Activated CD8-positive, alpha-beta memory T cell treated with anti-CD3 and anti-CD28 coated beads, Interleukin-2, amount 50 U/mL, for 4 hours (primary cell): ENCODE measurements around the gene ELFN1.

ENCODE experiments used
- DNase-seq: peaks from one replicate; pipeline ENCODE4 v3.0.0-alpha.2; 2020

ELFN1 gene

DNA sequence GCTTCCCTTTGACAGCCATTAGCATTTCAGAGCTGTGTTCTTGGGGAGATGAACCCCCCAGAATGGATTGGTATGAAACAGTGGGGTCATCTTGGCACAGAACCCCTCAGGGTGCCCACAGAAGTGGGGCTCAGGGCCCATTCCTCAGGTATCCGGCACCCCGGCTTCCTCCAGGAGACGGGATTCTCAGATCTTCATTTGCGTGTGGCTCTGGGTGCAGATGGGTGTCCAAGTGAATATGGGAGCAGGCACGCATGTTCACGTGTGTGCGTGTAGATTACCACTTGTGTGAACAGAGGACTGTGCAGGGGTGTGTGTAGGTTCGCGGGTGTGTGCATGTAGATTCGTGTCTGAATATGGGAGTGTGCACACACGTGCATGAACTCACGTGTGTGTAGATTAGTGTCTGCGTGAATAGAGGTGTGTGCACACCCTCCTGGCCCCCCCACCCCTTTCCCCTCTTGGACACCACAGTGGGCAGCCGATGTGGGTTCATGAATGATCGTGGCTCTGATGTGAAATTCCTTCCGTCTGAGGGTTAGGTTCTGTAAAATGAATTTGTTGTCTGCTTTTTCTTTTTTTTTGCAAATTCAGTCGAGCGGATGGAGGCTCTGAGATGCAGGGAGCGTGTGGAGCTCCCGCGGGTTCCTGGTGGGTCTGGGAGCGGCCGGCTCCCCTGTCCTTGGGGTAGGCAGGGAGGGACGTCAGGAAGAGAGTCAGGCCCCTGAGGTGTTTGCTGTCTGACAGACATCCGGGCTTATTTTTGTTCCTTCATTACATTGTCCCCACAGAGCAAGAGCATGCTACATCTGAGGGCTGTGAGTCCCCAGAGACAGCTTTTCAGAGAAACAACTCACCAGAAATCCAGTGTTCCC is 7.4 kb downstream of the ELFN1 start:
- DNase-seq, result no peak

DNA sequence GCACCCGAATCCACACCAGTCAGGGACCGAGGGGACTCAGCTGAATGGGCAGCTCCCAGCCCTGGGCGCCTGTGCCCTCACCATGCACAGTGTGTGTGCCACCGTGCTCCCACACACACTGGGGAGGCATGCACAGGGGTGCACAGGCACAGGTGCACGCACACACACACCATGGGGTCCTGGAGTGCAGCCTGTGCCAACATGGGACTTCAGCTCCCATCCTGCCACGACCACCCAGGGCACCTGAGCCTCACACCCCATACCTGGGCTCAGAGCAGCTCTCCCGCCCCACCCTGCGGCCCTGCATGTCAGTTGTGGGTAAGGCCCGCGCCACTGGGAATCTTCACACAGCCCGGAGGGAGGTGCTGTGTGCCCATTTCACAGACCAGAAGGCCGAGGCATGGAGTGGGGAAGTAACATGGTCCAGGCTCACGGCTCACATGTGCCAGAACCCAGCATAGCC is 8.0 kb downstream of the ELFN1 start:
- DNase-seq, result no peak

DNA sequence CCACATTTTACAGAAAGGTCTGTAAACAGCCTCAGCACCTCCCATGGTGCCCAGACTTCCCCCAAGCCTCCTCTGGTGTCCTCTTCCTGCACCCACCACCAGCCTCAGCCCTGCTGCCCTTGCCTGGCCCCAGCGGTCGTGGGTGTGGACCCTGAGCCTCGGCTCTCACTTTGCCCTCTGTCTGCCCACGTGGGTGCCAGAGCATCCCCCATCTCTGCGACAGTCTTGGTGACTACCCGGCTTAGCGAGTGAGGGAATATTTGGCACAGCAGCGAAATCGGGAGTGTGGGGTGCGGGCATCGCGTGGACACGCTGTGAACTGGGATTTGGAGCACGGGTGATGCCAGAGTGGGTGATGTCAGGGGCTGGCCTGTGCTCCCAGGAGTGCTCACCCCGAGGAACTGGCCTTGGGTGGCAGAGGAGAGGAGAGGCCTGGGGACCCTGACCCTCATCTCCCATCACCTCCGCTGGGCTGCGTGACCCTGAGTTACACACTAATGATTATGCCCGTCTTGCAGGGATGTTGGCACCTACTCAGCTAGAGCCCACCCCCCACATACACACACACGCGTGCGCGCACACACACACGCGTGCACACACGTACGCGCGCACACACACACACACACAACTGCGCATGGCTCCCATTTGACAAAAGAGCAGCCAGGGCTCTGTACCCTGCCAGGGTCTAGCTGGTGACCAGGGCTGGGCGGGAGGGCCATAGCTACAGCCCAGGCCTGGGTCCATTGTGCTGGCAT is 8.7 kb downstream of the ELFN1 start:
- no peak for DNase-seq

DNA sequence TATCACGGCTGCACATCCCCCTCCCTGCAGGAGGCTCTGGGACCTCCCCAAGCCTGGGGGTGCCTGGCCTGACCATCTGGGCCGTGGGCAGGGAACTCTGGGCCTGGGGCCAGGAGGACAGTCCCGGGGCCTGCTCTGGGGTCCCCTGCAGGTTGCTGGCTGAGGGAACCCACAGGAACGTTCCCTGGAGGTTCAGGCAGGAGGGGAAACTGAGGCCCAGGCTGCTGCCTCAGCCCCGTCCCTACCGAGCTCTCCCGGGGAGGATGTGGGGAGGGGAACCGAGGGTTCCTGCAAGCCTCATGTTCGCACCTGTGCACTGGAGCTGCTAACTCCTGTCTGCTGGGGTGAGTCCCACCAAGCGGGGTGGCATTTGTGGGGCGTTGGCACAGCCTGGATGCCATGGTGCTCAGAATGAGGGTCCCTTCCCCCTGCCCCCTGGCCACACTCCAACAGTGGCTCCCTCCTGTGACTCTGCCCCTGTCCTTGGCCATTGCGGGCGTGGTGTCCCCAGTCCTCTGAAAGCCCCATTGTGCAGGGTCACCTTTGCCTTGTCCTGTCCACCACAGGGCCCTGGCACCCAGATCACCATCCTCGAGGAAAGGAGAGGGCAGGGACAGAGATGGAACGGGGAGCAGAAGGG is 9.4 kb downstream of the ELFN1 start:
- DNase-seq, result no peak

- DNase-seq, result no peak
These were observed 10.1 kb downstream of the ELFN1 start for GRCh38 chr7:1679966-1680730.

- no peak for DNase-seq
These were observed 11.5 kb downstream of the ELFN1 start for GRCh38 chr7:1681581-1681980.

GRCh38 chr7:1685000-1685624 is 15.0 kb downstream of the ELFN1 start:
- DNase-seq, result no peak

- no peak for DNase-seq
These were observed 18.5 kb downstream of the ELFN1 start for GRCh38 chr7:1688542-1688941.

DNA sequence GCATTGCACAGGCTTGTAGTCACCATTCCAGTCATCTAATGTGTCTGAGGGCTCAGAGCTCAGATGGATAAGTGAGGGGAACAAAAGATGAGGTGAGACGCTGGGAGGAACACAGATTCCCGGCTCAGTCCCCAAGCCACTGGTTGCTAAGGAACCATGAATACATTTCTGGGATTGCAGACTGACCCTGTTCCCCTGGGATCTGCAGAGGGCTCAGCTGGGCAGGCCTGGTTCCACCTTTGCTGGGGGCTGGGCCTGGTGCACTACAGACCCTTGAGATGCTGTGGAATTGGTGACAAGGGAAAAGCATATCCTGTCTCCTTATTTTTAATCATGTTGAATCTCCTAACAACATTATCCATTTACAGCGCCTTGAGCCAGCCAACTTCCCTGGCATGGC is 19.2 kb downstream of the ELFN1 start:
- DNase-seq, result no peak

DNA sequence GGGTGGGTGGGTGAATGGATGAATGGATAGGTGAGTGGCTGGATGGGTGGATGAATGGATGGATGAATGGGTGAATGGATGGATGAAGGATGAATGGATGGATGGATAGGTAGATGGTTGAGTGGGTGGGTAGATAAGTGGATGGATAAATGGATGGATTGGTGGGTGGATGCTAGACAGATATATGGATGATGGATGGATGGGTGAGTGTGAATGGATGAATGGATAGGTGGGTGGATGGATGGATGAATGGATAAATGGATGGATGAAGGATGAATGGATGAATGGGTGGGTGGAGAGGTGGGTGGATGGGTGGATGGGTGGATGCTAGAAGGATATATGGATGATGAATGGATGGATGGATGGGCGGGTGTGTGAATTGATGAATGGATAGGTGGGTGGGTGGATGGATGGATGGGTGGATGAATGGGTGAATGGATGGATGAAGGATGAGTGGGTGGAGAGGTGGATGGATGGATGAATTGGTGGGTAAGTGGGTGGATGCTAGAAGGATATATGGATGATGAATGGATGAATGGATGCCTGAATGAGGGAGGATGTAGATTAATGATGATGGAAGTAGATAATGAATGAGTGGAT is 20.4 kb downstream of the ELFN1 start:
- no peak for DNase-seq

DNA sequence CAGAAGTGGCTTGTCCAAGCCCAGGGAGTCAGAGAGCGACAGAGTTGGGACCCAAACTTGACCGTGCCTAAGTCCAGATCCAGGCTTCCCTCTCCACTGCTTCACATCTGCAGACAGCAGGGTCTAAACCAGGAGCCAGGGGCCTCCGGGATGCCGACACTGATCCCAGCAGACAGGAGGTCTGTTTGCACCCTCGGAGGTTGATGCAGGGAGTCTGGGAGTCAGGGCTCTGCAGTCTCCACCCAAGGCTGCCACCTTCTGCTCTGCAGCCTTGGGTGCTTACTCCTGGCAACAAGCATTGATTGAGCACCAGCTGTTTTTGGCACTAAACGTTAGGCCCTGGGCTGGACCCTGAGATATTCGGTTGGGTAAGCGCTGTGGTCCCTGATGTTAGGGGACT is 21.0 kb downstream of the ELFN1 start:
- no peak for DNase-seq

GRCh38 chr7:1691601-1692514 is 21.8 kb downstream of the ELFN1 start:
- DNase-seq, result no peak

DNA sequence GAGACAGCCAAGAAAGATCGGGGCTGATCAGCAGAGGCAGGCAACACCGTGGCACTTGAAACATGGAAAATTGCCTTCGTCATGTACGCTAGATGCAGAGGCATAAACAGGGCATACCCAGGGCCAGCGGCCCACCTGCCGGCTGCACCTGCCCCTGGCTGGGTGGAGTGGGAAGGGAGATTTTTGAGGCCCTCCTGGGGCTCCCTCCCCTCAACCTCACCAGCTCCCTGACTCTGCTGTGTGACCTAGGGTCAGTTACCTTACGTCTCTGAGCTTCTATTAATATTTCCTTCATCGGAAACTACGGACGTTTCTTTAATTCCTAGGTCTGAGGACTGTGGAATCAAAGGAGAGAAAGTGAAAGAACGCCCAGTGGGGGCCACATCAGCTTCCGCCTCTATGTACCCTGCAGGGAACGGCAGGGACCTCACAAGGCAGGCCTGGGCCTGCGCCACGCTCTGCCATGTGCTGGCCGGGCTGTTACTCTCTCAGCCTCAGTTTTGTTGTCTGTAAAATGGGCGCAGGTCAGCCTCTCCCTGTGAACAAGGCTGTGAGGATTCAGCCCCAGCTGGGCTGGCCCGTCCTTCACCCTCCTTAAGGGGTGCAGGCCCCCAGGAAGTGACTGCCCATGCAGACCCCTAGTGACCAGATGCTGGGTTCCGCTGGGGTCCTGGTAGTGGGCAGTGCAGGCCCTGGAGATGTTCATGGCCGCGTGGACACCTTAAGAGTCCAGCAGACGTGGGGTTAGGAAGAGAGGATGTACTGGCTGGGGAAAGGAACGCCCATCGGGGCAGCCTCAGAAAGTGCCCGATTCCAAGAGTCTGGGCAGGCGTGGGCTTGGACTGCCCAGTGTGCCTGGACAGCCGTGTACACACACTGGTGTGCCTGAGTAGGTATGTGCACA is 22.7 kb downstream of the ELFN1 start:
- no peak for DNase-seq

GRCh38 chr7:1693419-1693990 is 23.4 kb downstream of the ELFN1 start:
- no peak for DNase-seq

GRCh38 chr7:1693991-1694524 is 24.0 kb downstream of the ELFN1 start:
- no peak for DNase-seq

DNA sequence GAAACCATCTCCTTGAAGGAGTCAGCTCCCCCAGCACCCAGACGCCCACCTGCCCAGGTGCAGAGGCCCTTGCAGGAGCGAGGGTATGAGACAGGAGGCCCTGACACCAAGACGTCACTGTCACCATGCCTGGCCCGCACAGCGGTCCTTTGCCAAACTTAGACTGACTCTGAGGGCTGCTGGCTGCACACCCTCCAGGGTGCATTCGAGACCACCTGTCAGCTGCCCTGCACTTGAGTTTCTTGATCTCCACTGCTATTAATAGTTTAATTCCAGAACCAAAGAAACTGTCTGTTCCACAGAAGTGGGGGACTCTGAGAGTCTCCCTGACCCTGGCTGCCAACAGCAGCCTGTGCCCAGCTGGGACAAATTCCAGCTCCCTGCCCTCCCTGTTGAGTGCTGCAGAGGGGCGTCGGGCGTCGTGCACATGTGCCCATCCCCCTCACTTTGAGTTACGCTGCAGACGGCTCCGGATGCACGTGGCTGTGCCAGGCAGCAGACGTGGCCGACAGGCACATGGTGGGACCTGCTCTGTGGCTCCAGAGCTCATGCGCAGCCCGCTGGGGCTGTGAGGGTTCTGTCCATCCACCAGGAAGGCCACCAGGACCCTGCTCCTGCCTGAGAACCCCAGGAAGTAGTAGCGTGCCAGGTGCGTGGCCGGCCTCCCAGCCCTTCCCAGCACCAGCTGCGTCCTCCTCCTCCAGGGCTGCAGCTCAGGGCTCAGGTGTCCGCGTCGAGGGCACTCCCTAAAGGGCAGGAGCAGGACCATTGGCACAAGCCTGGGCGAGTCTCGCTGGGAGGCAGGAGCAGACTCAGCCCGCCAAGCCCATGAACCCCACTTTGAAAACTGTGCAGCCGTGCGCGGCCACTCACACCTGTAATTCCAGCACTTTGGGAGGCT is 24.8 kb downstream of the ELFN1 start:
- DNase-seq, result no peak

GRCh38 chr7:1695800-1696454 is 25.9 kb downstream of the ELFN1 start:
- no peak for DNase-seq
